RWPE1 (cell line): ENCODE results near the gene ZNF777.
"Not testable (repeated sequence)": the region's sequence is repeated elsewhere in the genome, so short reads cannot be mapped to it uniquely, and the experiment has no call there.

Experiments used
- CTCF ChIA-PET: fragments of 350-600 bp; sonication (Branson Sonifier 250); formaldehyde crosslinking; extraction: SDS; loops from one replicate; lab custom pipeline; 2021; lab: Yijun Ruan, JAX
- POLR2A ChIA-PET: fragments of 400-600 bp; formaldehyde crosslinking; extraction: SDS; loops from one replicate; lab custom pipeline; 2020; ENCODE audit warnings: antibody characterized with exemption; ENCODE audit not compliant: low non-redundant PET; lab: Yijun Ruan, JAX
- DNase-seq: peaks from one replicate; pipeline ENCODE4 v3.0.0; 2012; ENCODE audit warnings: low spot score
- H3K27ac ChIP-seq: fragments of 450-650 bp; 2 replicates; pipeline ENCODE4 v1.5.1; 2017
- CTCF ChIP-seq: fragments of 450-650 bp; conservative IDR thresholded peaks from 2 replicates; pipeline ENCODE4 v1.5.1; 2017; ENCODE audit warnings: low read depth, mild to moderate bottlenecking

ZNF777 gene

GRCh38 chr7:149455175-149455950 is 5.5 kb downstream of the ZNF777 start:
- TF ChIP-seq CTCF = no peak
- CTCF ChIA-PET = no interaction called here
- POLR2A ChIA-PET = no interaction called here
- DNase-seq = no peak
- H3K27ac ChIP-seq = no peak overlapping the region

DNA sequence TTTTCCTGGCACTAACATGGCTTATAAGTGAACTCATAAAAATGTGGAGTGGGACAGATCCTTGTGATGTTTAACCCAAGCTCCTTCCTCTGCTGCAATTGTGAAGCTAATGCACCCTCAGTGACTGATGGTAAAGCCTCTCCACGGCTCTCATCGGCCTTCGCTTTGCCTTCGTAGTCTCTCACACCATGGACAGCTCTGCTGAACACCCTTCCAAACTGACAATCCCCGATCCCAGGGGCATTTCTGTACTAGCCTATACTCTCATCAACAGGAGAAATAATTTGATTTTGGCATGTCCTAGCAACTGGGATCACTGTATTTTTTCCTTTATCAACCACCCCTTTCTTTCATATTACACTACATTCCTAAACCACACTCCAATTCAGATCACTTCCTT is 6.1 kb downstream of the ZNF777 start:
- CTCF ChIA-PET = no interaction called here

GRCh38 chr7:149454006-149454405 is 6.9 kb downstream of the ZNF777 start:
- CTCF ChIA-PET = interaction anchor here (0.6 kb wide), 1 partner anchor 298 kb away, joined by 4 read pairs; no protein-coding TSS in a partner anchor
- POLR2A ChIA-PET = no interaction called here
- no peak for TF ChIP-seq CTCF
- no peak overlapping the region for H3K27ac ChIP-seq
- DNase-seq = no peak

More for the DNA sequence above, 6.1 kb downstream of the ZNF777 start:
- DNase-seq = no peak
- POLR2A ChIA-PET = no interaction called here
- no peak for TF ChIP-seq CTCF
- H3K27ac ChIP-seq = no peak overlapping the region

DNA sequence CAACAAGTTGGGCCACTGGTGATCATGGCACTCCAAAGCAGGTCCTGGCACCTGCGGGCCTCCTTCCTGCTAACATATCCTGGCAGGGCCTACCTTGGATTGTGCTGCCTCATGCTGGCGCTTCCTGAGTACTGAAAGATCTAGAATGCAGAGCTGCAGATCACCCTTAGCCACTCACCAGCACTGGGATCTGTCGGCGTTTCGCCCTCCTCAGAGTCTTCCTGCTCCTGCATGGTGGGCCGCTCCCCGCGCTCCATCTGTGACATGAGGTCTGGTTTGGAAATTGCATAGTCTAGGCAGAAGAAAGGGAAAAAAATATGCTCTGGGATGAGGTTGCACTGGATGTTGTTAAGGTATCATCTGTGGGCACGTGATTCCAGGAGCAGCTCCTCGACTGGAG is 10.0 kb downstream of the ZNF777 start:
- TF ChIP-seq CTCF = no peak
- CTCF ChIA-PET = interaction anchor here (0.6 kb wide), 1 partner anchor 115 kb away, joined by 3 read pairs; no protein-coding TSS in a partner anchor

DNA sequence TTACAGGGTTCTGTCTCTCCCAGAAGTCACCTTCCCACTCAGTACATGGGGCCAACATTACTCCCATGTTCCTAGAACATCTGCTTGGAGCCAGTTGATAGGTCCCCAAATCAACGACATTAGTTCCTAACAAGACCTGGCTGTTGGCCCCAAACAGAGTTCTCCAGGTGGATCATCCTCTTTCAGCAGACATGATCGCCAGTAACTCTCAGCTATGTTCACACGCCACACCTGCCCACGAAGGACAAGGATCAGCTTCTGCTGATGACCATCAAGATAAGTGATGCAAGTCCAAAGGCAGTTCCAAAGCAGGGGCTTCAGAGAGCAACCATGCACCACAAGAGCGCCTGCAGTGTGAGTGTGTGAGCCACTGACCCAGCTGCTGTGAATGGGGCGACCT is 11.0 kb downstream of the ZNF777 start:
- DNase-seq = no peak
- no peak for TF ChIP-seq CTCF
- CTCF ChIA-PET = no interaction called here
- POLR2A ChIA-PET = no interaction called here
- H3K27ac ChIP-seq = no peak overlapping the region

More for the DNA sequence above, 10.0 kb downstream of the ZNF777 start:
- no peak overlapping the region for H3K27ac ChIP-seq
- no peak for DNase-seq
- POLR2A ChIA-PET = no interaction called here

DNA sequence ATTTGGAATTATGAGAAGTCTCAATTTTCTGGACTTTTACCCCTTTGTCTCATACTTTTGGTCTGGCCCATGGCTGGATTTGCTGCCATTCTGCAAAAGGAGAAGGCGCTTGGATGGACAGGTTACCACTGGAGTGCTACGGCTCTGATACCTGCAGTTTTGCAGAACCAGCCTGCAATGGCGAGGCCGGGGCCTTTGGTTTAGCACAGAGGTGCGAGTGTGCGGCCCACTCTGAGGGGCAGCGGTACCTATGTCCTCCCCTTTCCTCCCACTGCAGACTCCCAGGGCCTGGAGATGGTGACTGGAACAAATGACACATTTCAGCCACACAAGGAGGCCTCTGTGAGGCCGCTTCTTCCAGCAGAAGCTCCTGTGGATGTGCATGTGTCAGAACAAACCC is 11.9 kb downstream of the ZNF777 start:
- DNase-seq = no peak
- ChIA-PET POLR2A (no interaction called here), CTCF (interaction anchor here (0.6 kb wide), 1 partner anchor 224 kb away, joined by 3 read pairs; no protein-coding TSS in a partner anchor)
- TF ChIP-seq CTCF = no peak
- H3K27ac ChIP-seq = no peak overlapping the region

- POLR2A ChIA-PET, DNase-seq, CTCF ChIA-PET: not testable (repeated sequence)
Measured at GRCh38 chr7:149446026-149446425, 14.8 kb downstream of the ZNF777 start.

More at GRCh38 chr7:149446026-149446425, 14.8 kb downstream of the ZNF777 start:
- H3K27ac ChIP-seq = not testable (repeated sequence)
